ENCODE measurements around the gene NAGLU.

- no peak for TF ChIP-seq RAD21 (conservative IDR thresholded peaks at IDR 0.05 in 1 of 2, IDR thresholded peaks at IDR 0.05 in 1 of 2)
- TF ChIP-seq PBX3 (IDR thresholded peaks at IDR 0.05): no peak
Observed at GRCh38 chr17:42502091-42502490, 34.0 kb upstream of the NAGLU start.

All from A549 (cell line).